Left lobe of liver (tissue), 2 donors: ENCODE data around the gene HIVEP3. TPM values are rescaled to one million over a fixed set of nuclear protein-coding genes. Genes with fewer than 3 reads are reported as not detected.

Source experiments
- ATAC-seq: fragments of 200-7000 bp; cut with Tn5 transposase; one replicate; pipeline ENCODE4 v1.9.1; 2020; ENCODE audit warnings: mild to moderate bottlenecking, moderate library complexity
- DNase-seq: peaks from one replicate; pipeline ENCODE4 v3.0.0-alpha.2; 2020; ENCODE audit warnings: low spot score
- total RNA-seq: library from RNA; stranded (reverse); gene quantifications from one replicate; pipeline ENCODE4 v1.2.1, GENCODE V29; 2021
- donor health status: DM: no; HTN: no; CAD: no; lungs with moderate emphysema.
- donor health status: DM: no; HTN: yes; CAD: no.

Gene HIVEP3
- total RNA-seq, 1 donor from 2014 or later: 2.6 TPM

DNA sequence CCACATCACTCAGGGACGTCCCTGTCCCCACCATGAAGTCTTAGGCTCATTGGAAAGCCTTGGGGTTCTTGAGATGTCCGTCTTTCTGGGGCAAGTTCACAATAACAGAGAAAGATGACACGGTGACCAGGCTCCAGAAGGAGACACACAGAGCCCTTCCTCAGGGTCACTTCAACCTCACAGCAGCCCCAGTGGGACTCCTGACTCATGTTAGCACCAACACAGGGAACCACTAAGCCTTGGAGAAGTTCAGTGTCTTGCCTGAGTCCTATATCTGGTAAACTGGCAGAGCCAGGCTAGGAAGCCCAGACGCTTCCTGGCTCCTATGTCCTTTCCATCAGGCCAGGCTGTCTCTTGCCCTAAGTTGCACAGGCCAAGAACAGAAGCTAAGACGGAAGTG is 199.1 kb downstream of the HIVEP3 start:
- no peak for ATAC-seq
- no peak for DNase-seq

- DNase-seq: no peak
- no peak for ATAC-seq
Observed at GRCh38 chr1:41719128-41719527, 199.6 kb downstream of the HIVEP3 start.

DNA sequence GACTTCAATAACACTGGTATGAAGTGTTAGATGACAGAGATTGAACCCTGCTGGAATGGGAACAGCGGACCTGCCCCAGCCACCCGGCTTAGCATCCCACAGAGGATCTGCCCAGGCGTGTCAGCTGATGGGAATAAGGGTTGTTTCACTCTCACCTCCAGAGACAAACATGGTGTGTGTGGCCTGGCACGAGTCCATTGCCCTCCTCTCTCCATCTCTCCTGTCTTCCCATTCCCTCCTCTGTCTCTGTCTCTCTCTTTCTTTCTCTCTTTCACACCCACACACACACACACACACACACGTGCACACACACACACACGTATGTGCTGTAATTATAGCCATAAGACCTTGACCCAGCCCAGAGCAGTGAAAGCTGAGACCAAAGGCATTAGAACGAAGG is 200.2 kb downstream of the HIVEP3 start:
- ATAC-seq (no peak), DNase-seq (no peak)

GRCh38 chr1:41716188-41717130 is 202.3 kb downstream of the HIVEP3 start:
- ATAC-seq: no peak
- no peak for DNase-seq

- DNase-seq: no peak
- no peak for ATAC-seq
Observed at GRCh38 chr1:41715441-41716095, 203.2 kb downstream of the HIVEP3 start.

DNA sequence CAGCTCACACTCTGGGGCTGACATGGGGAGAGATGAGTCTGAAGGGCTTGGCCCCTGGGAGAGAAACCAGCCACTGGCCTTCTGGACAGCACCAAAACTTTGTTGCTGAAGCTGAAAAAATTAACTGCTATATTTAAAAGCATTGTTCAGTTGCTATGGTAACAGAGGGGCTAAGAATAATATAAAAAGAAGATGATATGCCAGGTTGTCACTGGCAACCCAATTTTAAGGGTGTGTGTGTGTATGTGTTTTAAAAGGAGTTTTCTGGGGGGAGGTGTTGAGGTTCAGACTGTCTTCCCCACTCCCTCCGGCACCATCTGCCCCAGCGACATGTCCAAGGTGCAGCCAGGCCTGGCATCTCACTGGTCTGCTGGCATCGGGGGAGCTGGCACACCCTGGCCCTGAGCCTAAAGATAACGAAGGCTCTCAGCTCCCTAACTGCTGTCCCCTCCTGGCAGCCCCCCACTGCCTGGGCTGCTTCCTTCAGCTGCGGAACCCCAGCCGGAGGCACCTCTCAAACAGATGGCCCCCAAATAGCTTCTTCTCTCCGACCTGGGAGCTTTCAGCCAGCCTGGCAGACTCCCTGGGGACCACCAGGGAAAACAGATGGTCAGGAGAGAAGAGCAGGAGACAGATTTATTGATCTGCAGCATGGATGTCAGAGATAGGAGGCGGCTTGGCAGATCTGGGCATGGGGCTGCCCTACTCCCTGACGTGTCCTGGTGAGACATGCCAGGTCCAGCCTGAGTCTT is 203.9 kb downstream of the HIVEP3 start:
- DNase-seq: no peak
- ATAC-seq: no peak

GRCh38 chr1:41713557-41714327 is 205.0 kb downstream of the HIVEP3 start:
- DNase-seq (no peak), ATAC-seq (no peak)

- ATAC-seq: no peak
- no peak for DNase-seq
Observed at GRCh38 chr1:41713141-41713540, 205.6 kb downstream of the HIVEP3 start.

DNA sequence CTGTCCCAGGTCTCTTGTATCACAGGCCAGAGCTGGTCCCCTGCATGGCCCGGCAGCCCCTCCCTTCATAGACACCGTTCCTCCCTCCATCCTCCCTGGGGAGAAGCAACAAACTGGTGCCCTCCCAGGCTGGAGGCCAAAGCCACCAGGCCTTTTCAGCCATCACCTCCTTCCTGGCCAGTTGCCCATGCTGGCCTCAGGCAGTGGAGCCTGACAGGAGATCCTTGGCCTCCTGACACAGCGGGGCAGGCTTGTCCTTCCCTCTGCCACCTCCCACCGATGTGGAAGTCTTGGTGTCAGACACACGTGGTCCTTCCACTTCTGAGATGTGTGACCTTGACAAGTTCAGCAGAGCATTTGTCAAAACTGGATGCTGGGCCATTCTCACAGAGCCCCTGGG is 206.0 kb downstream of the HIVEP3 start:
- ATAC-seq (no peak), DNase-seq (no peak)

GRCh38 chr1:41712081-41712480 is 206.6 kb downstream of the HIVEP3 start:
- no peak for DNase-seq
- no peak for ATAC-seq

DNA sequence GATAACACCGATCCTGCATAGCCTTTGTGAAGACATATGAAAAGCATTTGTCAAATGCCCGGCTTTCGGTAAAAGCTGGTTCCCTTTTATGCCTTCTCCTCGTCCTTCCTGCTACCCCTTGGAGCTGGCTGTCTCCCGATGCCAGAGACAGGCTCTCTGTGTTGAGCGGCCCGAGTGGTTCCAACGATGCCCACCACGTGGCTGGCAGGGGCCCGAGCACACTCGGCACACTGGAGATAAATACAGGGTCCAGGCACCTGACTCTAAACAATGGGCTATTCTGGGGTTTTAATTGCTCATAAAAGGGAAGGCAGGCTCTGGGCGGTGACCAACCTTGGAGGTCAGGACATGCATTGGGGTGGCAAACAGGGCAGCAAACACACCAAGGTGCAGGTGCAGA is 207.1 kb downstream of the HIVEP3 start:
- ATAC-seq: no peak
- DNase-seq: no peak

- no peak for DNase-seq
Observed at GRCh38 chr1:41710980-41711379, 207.7 kb downstream of the HIVEP3 start.

DNA sequence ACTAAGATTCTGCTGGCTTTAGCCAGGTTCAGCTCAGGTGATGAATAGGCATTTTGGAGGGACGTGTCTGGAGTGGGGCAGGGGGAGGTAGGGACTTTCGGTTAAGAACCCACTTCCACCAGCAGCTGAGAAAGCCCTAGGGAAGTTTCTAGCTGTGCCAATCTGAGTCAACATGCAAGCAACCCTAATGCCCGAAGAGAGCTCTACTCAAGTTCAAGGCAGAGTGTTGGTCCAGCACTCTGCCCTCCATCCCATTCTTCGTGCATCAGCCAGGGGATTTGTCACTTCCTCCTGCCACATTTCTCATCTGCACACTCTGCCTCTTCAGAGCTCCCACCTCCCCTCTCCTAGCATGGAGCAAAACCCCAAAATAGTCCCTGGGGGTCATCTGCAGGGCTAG is 208.8 kb downstream of the HIVEP3 start:
- ATAC-seq: no peak
- DNase-seq: no peak

More at GRCh38 chr1:41710980-41711379, 207.7 kb downstream of the HIVEP3 start:
- ATAC-seq: no peak

DNA sequence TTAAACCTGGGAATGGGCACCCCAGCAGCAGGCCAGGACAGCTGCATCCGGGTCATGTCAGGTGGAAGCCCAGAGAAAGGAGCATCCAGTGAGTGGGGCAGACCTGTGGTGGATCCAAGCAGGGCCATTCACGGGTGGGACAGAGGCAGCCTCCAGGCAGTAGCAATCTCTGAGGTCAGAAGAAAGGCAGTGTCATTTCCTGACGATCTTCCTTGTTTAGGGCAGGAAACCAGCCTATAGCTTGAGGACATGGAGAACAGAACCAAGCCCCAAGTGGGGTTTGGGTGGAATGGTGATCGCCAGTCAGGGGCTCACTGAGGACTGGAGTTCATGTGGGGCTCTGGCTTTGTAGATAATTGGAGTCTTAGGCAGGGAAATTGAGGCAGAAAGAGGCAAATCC is 209.4 kb downstream of the HIVEP3 start:
- DNase-seq: no peak
- ATAC-seq: no peak

DNA sequence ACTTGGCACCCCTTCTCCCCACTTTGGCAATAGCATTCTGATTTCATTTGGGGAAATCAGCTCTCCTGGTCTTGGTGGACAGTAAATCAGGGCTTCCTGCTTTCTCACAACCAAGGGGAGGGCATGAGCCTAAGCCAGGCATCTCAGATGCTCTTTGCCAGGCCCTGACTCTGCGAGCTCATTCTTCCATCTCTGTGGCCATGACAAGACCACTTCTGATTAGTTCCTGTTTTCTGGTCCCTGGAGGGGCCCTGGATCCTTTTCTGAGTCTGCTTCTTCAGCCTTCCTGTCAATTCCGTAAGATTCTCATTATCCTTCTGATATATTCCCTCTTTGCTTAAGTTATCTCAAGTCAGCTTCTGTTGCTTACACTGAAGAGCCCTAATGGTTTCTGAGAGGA is 210.4 kb downstream of the HIVEP3 start:
- ATAC-seq (no peak), DNase-seq (no peak)

- ATAC-seq (no peak), DNase-seq (no peak)
Observed at GRCh38 chr1:41707793-41708192, 210.9 kb downstream of the HIVEP3 start.

GRCh38 chr1:41705798-41706197 is 212.9 kb downstream of the HIVEP3 start:
- ATAC-seq (no peak), DNase-seq (no peak)

DNA sequence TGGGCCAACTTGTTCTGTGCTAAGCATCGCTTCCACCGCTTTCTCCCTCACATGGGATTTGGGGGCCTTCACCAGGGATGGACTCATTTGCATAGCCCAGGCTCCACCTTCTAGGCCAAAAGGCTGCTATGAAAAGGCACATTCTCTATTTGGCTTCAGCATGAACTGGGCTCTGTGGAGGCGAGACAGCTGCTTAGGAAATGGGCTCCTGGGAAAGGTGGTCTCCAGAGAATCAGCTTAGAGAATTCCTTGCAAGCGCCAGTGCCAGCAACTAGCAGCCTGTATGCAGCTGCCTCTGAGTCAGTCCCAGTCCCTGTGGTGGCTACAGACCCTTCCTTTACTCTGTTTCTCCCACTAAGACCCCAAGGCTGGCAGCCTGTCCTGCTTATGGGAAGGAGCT is 214.5 kb downstream of the HIVEP3 start:
- ATAC-seq (no peak), DNase-seq (no peak)

DNA sequence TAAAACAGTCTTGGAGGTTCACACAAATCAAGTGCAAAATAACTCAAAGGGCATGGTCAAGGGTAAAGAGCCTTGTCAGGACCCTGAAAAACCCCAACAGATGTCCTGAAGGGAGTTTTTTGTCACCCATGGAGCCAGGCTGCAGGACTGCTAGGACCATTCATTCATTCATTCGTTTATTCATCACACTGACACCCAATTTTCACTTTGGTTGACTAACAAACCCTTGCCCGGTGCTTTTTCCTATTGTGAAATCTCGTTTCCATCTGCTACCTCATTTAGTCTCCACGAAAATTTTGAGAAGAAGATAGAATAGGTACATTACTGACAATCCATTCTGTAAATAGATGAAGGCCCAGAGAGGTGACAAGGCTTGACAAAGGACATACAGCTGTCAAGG is 216.0 kb downstream of the HIVEP3 start:
- DNase-seq: no peak

DNA sequence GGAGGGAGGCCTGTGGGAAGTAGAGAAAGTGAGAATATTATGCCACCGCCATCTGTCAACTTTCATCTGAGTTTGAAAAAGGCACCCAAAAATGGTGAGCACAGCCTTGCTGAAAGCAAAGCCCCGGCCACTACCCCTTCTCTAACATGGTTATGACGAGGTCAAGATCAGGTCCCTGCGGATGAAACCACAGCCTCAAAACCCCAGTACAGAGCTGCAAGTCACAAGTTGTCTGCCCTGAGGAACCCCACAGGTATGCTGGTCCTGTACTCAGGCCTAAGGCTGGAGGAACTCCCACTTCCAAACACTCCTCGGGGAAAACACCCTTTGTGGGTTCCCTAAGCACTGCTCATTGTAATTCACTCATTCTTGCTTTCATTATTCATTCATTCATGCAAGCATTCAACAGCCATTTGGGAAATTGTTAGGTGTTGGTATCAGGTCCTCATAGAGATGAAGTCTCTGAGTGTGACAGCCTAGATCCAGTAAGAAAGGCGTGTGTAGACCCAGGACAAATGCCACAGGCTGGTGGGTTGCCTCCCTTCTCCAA is 217.7 kb downstream of the HIVEP3 start:
- DNase-seq: no peak
- ATAC-seq: no peak

More for the DNA sequence above, 216.0 kb downstream of the HIVEP3 start:
- ATAC-seq: no peak
